OCI-LY1 (cell line): ENCODE data around the gene ATG5.

Source experiments
- EZH2 ChIP-seq: fragments of 200-600 bp; sonication (generic), shearing (Covaris generic); IDR thresholded peaks from 2 replicates; pipeline ENCODE4 v1.8.0; 2017; ENCODE audit warnings: borderline replicate concordance, mixed run types, mild to moderate bottlenecking, antibody characterized with exemption, low read length, moderate library complexity, mixed read lengths
- TF ChIP-seq, protein P1 (sequence below): fragments of 200-600 bp; sonication (generic), shearing (Covaris generic); IDR thresholded peaks from 2 replicates; pipeline ENCODE4 v1.5.1; 2017; ENCODE audit warnings: mild to moderate bottlenecking, antibody characterized with exemption, low read length, moderate library complexity, mixed read lengths

DNA sequence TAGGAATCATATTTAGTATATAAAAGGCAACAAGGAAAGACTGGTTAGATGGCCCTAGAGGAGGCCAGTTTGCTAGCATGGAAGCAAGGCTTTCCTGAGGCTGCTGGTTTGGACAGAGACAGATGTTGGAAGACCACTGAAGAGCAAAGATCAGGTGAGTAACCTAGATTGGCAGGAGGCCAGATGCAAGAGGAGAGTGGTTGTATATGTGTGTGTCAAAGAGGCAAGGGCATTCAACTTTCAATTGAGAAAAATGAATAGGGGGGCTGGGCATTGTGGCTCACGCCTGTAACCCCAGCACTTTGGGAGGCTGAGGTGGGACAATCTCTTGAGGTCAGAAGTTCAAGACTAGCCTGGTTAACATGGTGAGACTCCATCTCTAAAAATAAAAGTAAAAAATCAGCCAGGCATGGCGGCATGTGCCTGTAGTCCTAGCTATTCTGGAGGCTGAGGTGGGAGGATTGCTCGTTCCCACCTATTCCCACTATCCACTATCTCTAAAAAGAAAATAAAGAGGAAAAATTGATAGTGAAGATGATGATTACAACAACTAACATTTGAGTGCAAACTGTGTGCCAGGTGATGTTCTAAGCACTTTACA is 159.6 kb downstream of the ATG5 start:
- TF ChIP-seq, protein P1, sequence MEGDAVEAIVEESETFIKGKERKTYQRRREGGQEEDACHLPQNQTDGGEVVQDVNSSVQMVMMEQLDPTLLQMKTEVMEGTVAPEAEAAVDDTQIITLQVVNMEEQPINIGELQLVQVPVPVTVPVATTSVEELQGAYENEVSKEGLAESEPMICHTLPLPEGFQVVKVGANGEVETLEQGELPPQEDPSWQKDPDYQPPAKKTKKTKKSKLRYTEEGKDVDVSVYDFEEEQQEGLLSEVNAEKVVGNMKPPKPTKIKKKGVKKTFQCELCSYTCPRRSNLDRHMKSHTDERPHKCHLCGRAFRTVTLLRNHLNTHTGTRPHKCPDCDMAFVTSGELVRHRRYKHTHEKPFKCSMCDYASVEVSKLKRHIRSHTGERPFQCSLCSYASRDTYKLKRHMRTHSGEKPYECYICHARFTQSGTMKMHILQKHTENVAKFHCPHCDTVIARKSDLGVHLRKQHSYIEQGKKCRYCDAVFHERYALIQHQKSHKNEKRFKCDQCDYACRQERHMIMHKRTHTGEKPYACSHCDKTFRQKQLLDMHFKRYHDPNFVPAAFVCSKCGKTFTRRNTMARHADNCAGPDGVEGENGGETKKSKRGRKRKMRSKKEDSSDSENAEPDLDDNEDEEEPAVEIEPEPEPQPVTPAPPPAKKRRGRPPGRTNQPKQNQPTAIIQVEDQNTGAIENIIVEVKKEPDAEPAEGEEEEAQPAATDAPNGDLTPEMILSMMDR: no peak
- TF ChIP-seq EZH2: no peak
